HuH-7 (cell line): ENCODE data around the gene TMEM109.

Source experiments
- DNase-seq: peaks from one replicate; pipeline ENCODE4 v3.0.0; 2011; ENCODE audit warnings: low spot score

TMEM109 gene

GRCh38 chr11:60970890-60971289 lies 56.9 kb downstream of the TMEM109 start:
- DNase-seq: no peak

- DNase-seq: no peak
Observed at GRCh38 chr11:60971520-60971919, 57.6 kb downstream of the TMEM109 start, which contains the start of gene CD6. CD6 (plus strand) TSS chr11:60971680; CDS start chr11:60971866, 186 bp downstream.

- no peak for DNase-seq
Observed at GRCh38 chr11:60972182-60973030, 58.4 kb downstream of the TMEM109 start.
